Adipocyte (in vitro differentiated cells): ENCODE data around the gene SPDYE16.
"Not testable (repeated sequence)": the region's sequence is repeated elsewhere in the genome, so short reads cannot be mapped to it uniquely, and the experiment has no call there.

Source experiments
- DNase-seq: peaks from one replicate; pipeline ENCODE4 v3.0.0-alpha.2; 2015; ENCODE audit warnings: low read depth
- H3K27me3 ChIP-seq: replicated peaks from 2 replicates; pipeline ENCODE4 v1.7.0; 2013; ENCODE audit warnings: mild to moderate bottlenecking, low read length, moderate library complexity; ENCODE audit not compliant: control insufficient read depth, insufficient read depth
- H3K36me3 ChIP-seq: 2 replicates; pipeline ENCODE4 v1.7.0; 2013; ENCODE audit warnings: low read length, mild to moderate bottlenecking, moderate library complexity; ENCODE audit not compliant: control insufficient read depth, insufficient read depth, severe bottlenecking
- H3K4me1 ChIP-seq: 2 replicates; pipeline ENCODE4 v1.7.0; 2013; ENCODE audit warnings: mild to moderate bottlenecking, low read length, moderate library complexity; ENCODE audit not compliant: control insufficient read depth, insufficient read depth
- H3K4me3 ChIP-seq: 2 replicates; pipeline ENCODE4 v1.7.0; 2013; ENCODE audit warnings: mild to moderate bottlenecking, low read length, moderate library complexity
- H3K9ac ChIP-seq: 2 replicates; pipeline ENCODE4 v1.7.0; 2013; ENCODE audit warnings: mild to moderate bottlenecking, low read length, moderate library complexity
- H3K9me3 ChIP-seq: 2 replicates; pipeline ENCODE4 v1.7.0; 2013; ENCODE audit warnings: mild to moderate bottlenecking, low read length, moderate library complexity; ENCODE audit not compliant: control insufficient read depth

SPDYE16 gene

GRCh38 chr7:76509931-76510877 lies 32.9 kb downstream of the SPDYE16 start, which contains the start of gene UPK3B:
UPK3B (plus strand) TSS chr7:76510552; CDS start chr7:76510653, 101 bp downstream.
- H3K9me3 ChIP-seq = no peaks in the 10 kb centered on the region
- no peak for DNase-seq
- H3K27me3 ChIP-seq = no peaks in the 10 kb centered on the region
- H3K4me3 ChIP-seq = no peak within 1 kb of the TSS
- no peak within 1 kb of the TSS for H3K9ac ChIP-seq
- H3K4me1 ChIP-seq = peaks cover 12% of the 10 kb centered on the region
- H3K36me3 ChIP-seq = peaks cover 9% of the 10 kb centered on the region

GRCh38 chr7:76507723-76508406 lies 35.2 kb downstream of the SPDYE16 start:
- Histone ChIP-seq H3K27me3 (no peaks in the 10 kb centered on the region), H3K4me3 (no peak overlapping the region), H3K9ac (no peak overlapping the region), H3K4me1 (peaks cover 7% of the 10 kb centered on the region), H3K9me3 (no peaks in the 10 kb centered on the region), H3K36me3 (peaks cover 9% of the 10 kb centered on the region)
- DNase-seq = no peak

- not testable (repeated sequence) for H3K9ac ChIP-seq, DNase-seq, H3K9me3 ChIP-seq, H3K36me3 ChIP-seq, H3K27me3 ChIP-seq, H3K4me1 ChIP-seq, H3K4me3 ChIP-seq
Observed at GRCh38 chr7:76506643-76507042, 36.5 kb downstream of the SPDYE16 start.

- Histone ChIP-seq H3K9me3 (no peaks in the 10 kb centered on the region), H3K36me3 (peaks cover 9% of the 10 kb centered on the region), H3K4me3 (no peak overlapping the region), H3K9ac (no peak overlapping the region), H3K4me1 (peaks cover 4% of the 10 kb centered on the region), H3K27me3 (no peaks in the 10 kb centered on the region)
- DNase-seq = no peak
Observed at GRCh38 chr7:76506081-76506440, 37.0 kb downstream of the SPDYE16 start.

GRCh38 chr7:76505168-76506080 lies 37.7 kb downstream of the SPDYE16 start:
- H3K4me1 ChIP-seq = peaks cover 4% of the 10 kb centered on the region
- H3K4me3 ChIP-seq = no peak overlapping the region
- peaks cover 9% of the 10 kb centered on the region for H3K36me3 ChIP-seq
- no peaks in the 10 kb centered on the region for H3K9me3 ChIP-seq
- H3K9ac ChIP-seq = no peak overlapping the region
- no peak for DNase-seq
- no peaks in the 10 kb centered on the region for H3K27me3 ChIP-seq

- not testable (repeated sequence) for H3K36me3 ChIP-seq, H3K4me1 ChIP-seq, H3K9ac ChIP-seq, H3K4me3 ChIP-seq, DNase-seq, H3K9me3 ChIP-seq, H3K27me3 ChIP-seq
Observed at GRCh38 chr7:76504351-76505167, 38.5 kb downstream of the SPDYE16 start.

GRCh38 chr7:76503244-76503643 lies 39.9 kb downstream of the SPDYE16 start:
- H3K27me3 ChIP-seq, DNase-seq, H3K9ac ChIP-seq, H3K36me3 ChIP-seq, H3K9me3 ChIP-seq, H3K4me1 ChIP-seq, H3K4me3 ChIP-seq: not testable (repeated sequence)

GRCh38 chr7:76502836-76503235 lies 40.3 kb downstream of the SPDYE16 start:
- not testable (repeated sequence) for H3K27me3 ChIP-seq, H3K9me3 ChIP-seq, H3K36me3 ChIP-seq, H3K4me1 ChIP-seq, DNase-seq, H3K9ac ChIP-seq, H3K4me3 ChIP-seq

- not testable (repeated sequence) for H3K27me3 ChIP-seq, H3K4me1 ChIP-seq, DNase-seq, H3K36me3 ChIP-seq, H3K4me3 ChIP-seq, H3K9ac ChIP-seq, H3K9me3 ChIP-seq
Observed at GRCh38 chr7:76502224-76502623, 40.9 kb downstream of the SPDYE16 start.

- not testable (repeated sequence) for H3K4me3 ChIP-seq, H3K36me3 ChIP-seq, H3K9me3 ChIP-seq, H3K4me1 ChIP-seq, DNase-seq, H3K27me3 ChIP-seq, H3K9ac ChIP-seq
Observed at GRCh38 chr7:76499924-76500241, 43.2 kb downstream of the SPDYE16 start.
